ENCODE results near the gene USP10.
"Not testable (repeated sequence)": the region's sequence is repeated elsewhere in the genome, so short reads cannot be mapped to it uniquely, and the experiment has no call there.

Gene USP10

DNA sequence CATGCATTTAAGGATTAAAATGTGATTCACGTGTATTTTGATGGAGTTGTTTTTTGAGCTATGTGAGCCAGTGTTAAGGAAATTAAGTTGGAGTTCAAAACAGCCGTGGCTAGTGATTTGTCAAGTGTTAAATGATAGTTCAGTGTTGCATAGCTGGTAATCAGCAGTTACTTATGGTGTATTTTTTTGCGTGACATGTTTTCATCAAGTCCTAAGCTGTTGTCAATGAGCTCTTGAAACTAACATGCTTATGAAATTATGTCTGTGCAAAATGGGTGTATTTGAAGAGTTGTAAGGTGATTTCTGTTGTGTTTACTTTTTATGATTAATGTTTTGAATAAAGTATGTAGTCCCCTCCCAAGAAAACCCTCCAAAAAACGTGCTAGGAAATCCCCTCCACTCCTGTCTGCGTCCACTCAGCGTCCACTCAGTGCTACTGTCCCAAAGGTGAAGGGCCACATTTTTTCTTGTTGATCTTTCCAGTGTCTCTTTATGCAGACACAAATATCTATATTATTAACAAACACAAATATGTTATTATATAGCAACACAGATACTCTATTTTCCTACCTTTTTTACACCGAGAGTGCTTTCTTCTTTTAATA is 30.0 kb downstream of the USP10 start:
- no peak for DNase-seq

DNA sequence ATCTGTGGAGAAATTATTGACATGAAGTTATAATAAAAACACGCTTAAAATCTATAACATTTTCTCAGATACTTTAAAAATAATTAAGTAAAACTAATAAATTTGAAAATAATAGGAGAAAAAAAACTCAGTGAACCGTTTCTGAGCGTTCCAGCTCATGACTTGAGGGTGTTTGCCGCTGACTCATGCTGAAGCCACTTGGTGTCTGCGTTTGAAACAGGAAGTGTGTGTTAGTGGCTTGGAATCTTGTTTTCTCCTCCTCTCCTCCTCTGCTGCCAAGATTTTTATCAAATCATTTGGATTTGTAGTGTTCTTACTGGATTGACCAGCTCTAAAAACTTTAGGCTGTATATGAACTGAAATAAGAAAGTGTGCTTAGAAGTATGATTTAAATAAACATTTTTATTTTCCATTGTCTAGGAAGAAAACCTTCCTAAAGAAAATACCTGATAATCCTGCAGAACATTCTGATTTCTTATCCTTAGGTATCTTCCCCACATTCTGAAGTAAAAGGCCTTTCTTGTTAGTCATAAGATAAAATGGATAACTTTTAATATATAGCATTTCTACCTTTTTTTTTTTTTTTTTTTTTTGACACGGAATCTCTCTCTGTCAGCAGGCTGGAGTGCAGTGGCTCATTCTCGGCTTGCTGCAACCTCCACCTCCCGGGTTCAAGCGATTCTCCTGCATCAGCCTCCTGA is 30.8 kb downstream of the USP10 start:
- no peak for DNase-seq

DNA sequence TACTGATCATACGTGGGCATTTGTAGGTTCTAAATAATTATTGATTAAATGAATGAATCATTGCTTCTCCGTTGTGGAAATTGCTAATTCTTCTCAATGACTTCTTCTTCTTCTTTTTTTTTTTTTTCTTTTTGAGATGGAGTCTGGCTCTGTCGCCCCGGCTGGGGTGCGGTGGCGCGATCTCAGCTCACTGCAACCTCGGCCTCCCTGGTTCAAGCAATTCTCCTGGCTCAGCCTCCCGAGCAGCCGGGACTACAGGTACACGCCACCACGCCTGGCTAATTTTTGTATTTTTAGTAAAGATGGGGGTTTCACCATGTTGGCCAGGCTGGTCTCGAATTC is 32.5 kb downstream of the USP10 start:
- DNase-seq, result not testable (repeated sequence)

DNA sequence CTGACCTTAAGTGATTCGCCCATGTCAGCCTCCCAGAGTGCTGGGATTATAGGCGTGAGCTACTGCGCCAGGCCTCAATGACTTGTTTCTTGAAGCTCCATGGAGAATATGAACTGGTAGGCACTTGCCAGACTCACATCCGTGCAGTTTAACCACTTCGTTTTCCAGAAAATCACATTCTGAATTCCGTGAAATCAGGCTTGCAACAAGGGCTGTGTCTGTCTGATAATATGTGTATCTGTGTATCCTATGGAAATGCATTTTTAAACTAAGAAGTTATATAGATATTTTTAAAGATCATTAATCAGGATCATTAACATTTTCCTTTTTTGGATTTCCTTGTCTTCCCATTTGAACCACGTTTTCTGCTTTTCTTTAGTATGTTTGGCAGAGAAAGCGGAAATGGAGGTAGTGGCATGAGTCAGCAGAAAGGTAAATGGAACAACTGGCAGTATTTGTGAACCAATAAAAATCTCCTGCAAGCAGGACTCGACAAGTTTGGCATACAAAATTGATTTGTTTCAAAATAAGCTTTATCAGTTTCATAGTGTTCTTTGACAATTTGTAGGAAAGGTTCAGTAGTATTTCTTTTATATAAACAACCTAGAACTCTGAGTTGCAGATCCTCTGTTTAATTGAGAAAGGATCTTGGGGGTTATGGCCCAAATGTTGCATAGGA is 33.0 kb downstream of the USP10 start:
- DNase-seq, result no peak

DNA sequence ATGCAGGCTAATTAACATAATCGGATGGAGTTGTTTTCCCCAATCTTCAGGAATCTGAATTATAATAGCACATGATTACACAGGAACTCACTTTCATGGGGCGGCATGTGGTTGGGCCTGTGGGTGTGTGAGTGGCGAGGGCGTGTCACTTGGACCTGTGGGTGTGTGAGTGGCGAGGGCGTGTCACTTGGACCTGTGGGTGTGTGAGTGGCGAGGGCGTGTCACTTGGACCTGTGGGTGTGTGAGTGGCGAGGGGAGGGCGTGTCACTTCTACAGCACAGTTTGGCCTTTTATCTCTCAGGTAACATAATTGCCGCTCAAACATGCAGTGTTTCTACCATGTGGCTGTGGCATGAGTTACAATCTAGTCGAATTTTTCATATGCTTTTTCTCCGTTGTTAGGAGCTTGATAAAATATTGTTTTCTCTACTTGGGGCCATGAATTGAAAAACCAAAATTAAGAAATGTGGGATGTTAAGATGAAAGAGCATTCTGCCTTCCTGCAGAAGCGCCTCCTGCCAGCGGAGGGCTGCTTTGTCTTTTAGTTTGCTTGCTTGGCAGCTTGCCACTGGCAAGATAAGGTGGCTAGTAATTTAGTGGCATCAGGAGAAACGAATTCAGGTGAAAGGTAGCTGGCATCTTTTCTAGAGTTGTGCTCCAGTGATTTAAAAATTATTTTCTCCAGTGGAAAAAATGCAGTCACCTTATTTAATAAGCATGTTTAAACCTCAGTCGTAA is 36.2 kb downstream of the USP10 start:
- DNase-seq, result peak; percentile 26

DNA sequence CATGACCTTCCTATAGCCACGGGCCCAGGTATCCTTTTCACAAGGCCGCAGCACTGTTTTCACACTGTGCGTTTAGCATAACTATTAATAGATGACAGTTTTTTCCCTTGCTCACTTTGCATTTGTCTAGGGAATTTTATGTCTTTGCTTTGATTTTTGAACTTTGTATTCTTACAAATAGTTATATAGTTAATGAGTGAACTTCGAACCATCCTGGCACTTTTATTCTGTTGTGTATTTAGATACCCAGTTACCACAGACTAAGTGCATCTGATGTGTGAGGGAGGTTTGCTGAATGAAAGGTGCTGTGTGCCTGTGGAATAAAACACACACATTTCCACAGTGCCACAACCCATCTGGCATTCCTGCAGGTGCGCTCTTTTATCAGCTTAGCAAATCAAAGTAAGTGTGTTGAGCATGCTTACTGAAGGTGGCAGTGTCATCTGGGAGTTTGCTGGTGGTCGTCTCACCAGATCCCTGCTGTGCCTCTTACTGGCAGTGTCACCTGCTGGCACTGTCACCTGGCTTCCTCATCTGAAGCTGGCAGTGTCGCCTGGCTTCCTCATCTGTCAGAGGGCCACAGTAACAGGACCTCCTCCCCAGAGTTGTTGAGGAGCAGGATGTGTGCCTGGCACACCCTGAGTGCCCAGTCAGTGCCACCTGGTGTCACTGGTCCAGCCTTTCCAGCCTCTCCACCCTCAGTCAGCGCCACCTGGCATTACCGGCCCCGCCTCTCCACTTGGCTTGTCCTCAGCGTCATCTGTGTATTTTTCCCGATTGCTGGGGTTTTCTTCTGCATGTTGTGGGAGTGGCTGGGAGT is 37.6 kb downstream of the USP10 start:
- DNase-seq, result no peak

DNA sequence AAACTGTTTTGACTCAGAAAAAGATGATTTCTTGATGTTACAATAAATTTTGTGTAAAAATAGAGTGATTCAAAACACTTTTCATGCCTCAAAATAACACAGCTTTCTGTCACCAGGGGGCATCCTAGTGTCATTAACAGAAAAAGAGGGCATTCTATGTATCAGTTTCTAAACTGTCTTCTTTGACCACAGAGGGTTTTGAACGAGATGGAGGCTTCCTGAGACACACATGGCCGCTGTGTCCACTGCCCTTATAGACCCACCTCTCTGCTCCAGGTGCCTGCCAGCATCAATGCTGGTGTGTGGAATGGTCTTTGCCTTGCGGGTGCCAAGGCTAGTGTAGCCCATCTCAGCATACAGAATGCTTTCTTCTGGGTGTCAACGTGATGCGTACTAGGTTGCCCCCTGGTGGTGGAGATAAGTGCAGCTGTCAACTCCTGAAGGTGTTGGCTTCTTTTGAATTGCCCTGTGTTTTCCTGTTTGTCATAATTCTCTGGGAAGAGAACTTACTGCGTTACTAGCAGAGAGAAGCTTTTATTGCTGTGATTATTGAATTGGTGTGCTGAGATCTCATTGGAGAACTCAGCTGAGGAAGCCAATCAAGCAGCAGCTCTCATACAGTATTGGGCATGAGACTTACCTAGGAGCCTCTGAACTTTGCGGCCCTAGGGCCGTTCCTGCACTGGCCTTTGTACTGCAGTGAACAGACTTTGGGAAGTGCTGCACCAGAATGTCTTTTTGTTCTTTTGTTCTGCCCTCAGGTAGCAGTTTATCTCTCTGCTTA is 38.6 kb downstream of the USP10 start:
- DNase-seq, result peak; percentile 56

DNA sequence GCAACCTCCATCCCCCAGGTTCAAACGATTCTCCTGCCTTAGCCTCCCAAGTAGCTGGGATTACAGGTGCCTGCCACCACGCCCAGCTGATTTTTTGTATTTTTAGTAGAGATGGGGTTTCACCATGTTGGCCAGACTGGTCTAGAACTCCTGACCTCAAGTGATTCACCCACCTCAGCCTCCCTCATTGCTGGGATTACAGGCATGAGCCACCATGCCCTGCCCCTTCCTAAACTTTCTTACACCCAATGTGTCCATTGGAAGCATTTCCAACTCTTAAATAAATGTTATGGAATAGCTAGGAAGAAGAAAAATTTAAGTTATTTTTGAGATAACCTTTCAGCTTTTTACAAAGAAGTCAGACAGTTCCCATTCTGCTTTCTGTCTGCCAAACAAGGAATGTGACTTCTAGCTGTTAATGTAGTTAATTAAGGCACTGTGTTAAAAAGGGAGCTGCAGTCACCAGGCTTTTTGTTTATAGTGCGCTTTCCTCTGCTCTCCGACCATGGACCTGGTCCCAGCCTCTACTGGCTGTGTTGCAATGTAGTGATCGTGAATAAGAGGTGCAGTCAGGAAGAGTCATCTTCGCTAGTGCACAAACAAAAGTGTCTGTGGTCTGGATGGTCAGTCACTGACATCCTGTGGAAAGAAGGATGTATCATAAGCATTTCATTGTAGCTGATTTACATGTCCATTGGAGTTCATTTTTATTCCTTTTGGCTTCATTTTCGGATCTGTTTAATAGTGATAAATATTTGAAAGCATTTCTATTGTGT is 39.7 kb downstream of the USP10 start:
- no peak for DNase-seq

DNA sequence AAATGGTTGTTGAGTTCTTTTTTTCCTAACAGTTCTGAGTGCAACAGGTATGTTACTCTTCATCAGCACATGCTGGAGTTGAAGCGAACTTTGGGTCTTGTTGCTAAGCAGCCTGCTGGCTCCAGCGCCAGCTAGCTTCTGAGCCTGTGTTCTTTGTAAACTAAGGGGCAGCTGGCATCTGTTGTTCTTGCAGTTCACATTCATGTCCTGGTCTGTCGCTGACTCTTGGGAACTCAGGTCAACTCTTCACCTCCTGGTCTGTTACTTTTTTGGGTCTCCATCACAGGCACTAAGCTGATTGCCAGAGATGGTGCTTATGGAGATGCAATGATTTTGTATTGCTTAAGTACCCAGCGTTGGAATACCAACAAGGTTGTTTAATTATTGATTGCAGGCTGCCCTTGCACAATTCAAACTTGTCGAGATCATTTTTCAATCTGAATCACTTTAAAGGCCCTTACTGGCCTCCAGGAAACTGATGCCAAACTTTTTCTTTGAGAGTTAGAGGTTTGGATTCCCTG is 40.9 kb downstream of the USP10 start:
- no peak for DNase-seq

DNA sequence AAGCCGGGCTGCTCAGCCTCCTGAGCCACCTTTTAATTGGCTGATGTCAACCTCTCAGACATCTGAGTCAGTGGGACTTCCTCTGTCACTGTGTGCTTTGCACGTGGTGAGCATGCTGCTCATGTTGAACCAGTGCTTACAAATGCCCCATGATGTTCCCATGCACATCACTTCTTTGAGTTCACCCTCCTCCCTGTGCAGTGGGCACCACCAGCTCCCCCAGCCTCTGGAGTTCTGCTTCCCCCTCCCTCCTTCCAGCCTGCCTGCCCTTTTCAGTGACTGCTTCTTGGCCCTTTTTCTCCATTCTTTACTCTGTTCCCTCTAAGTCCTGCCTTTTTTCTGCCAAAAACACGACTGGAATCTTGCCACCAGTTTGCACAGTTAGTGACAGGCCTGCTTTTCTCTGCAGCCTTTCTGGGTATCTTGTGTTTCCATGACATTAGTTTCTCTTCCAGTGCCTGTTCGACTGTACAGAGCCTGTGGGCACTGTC is 41.6 kb downstream of the USP10 start:
- no peak for DNase-seq

DNA sequence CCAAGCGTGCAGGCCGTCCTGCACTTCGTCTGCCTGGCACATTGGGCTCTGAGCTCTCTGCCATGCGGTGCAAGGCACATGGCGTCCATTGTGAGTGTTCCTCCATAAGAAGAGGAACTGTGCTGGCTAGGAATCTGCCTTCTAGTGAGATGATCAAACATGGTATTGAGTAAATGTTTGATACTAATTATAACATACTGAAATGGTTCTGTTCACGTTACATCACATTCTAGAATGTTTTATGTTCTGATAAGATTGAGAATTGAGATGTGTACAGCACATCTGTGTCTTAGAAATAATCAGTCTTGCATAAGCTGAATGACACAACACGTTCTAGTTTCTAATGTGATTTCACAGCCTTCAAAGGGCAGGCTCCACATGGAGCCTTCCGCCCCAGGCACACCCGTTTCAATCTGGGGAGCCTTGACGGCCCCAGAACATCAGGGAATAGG is 42.9 kb downstream of the USP10 start:
- no peak for DNase-seq

DNA sequence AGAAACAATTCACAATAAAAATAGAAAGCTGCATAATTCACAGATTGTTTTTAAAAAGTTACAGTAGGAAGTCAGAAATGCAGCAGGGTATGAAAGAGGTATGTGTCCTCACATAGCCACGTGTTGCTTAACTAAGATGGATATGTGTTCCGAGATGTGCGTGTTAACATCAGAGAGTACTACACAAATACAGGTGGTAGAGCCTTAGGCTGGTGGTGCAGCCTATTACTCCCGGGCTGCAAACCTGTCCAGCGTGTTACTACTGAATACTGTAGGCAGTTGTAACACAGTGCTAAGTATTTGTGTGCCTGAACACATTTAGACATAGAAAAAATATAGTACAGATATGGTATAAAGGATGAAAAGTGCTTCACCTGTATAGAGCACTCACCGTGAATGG is 46.4 kb downstream of the USP10 start:
- DNase-seq, result no peak

DNA sequence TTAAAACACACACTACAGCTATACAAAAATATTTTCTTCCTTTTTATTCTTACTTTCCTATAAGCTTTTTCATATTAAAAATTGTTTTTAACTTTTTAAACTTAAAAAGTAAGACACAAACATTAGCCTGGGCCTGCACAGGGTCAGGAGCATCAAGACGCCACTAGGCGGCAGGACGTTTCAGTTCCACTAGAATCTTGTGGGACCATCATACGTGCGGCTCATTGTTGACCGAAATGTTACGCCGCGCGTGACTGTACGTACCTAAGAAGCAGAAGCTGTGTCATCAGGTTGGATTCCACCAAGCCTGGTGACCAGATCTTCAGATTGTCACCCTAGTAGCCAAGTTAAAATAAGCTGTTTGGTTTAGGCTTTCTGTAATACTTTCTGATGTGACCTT is 47.1 kb downstream of the USP10 start:
- DNase-seq, result no peak

DNA sequence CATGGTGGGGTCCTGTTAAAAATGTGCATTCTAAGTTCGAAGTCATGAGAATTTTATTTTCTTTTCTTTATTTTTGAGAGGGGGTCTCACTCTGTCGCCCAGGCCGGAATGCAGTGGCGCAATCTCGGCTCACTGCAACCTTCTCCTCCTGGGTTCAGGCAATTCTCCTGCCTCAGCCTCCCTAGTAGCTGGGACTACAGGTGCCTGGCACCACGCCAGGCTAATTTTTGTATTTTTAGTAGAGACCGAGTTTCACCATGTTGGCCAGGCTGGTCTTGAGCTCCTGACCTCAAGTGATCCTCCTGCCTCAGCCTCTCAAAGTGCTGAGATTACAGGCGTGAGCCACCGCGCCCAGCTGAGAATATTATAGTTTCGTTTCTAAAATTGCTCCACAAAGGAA is 48.4 kb downstream of the USP10 start:
- not testable (repeated sequence) for DNase-seq

DNA sequence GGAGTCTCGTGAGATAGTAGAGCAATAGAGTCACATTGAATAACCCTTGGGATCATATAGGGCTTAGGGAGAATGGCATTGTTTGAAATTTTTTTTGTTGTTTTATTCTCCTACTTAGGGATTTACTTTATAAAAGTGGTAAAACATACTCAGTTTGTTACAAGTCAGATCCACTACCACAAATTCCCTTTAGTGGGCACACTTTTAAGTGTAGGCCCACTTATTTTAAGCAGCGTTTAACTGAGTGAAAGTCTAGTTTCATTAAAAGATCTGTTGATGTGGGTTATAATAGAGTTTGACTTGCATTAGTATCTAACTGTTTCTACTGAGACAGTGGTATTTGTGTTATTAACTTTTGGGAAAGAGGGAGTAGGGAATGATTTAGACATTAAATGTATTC is 49.3 kb downstream of the USP10 start:
- no peak for DNase-seq

DNA sequence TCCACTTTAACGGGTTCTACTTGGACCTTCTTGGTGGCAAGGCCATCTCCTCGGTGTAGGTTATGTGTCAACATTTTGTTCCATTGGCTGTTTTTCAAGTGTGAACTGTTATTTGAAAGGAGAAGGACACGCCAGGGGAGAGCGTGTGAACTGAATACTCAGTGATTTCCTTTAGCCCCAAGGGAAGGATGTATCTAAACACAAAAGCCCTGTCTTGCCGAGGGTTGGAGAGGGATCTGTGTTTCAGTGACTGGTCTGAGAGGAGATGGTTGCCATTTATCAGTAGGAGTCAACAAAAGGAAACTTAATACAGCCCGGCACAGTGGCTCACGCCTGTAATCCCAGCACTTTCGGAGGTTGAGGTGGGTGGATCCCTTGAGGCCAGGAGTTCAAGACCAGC is 50.0 kb downstream of the USP10 start:
- DNase-seq, result no peak

DNA sequence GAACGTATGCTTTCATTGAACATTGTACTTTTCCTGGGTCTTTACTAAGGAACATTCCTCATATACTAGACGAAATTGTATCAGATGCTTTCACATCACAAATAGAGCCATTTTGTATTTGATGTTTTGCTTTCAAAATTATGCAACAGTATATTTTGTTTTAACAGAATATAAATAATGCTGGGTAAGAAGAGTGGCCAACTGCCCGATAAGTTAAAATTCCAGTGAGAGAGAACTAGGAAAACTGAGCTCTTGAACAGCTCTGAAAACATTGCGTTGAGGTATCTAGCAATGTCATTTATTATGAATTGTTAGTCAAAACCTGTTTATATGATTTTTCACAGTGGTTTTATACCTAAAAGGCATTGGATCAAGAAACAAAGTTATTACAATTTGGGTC is 50.8 kb downstream of the USP10 start:
- DNase-seq, result no peak

DNA sequence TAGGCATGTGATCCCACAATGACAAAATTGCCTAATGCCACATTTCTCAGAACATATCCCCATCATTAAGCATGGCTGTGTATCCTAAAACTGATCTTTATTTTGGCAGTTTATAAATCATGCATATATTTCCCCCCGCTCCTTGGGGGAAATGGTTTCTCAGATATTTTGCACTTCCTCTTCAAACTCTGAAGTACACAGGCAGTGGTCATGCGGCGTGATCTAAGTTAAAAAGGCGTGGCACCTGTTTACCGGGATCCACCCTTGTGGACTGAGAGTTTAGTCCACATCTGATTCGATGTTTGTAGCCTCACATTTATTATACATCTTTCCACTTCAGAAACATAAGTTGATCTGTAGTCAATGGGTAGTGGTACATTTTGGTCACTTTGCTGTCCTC is 51.4 kb downstream of the USP10 start:
- DNase-seq, result no peak

DNA sequence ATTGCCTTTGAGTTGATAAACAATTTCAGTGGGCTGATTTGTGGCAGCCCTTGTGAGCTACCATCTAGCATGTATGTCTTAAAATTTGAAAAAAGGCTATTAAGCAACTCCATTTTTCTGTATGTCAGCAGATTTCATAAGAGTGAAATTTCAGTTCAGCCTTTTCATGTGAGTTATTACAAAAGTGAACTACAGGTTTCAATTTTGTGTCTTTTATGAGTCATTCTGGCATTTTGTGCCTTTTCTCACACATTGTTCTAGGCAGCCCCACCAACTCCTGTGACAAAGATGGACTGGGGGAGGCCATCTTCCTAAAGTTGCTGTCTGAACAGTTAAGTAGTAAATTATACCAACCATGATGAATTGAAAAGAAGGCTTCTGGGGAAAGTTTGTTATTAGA is 52.1 kb downstream of the USP10 start:
- DNase-seq, result no peak

DNA sequence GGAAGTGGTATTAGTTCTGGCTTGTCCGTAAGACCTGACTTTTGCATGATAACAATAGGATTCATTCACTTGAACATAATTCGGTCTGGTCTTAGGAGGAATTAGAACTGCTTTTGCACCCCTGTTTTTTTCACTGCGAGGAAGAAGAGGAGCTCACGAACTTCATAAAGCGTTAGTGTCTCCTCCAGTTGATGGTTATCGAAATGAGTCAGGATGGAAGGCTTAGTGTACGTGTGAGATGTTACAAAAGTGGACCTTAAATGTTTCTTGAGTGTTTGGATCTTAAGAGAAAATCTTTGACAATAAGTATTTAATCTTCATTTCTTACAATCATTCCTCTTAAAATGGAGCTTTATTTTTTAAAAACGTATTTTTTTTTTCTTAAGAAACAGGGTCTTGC is 52.8 kb downstream of the USP10 start:
- DNase-seq, result no peak
